GM23248 (cell line): ENCODE data around the gene ALDH1L1.

Source experiments
- EZH2 ChIP-seq: fragments of 200-600 bp; sonication (generic); IDR thresholded peaks from 2 replicates; pipeline ENCODE4 v1.6.1; 2018; ENCODE audit warnings: antibody characterized with exemption, mild to moderate bottlenecking; ENCODE audit not compliant: insufficient read depth, poor library complexity, severe bottlenecking
- EZH2phosphoT487 ChIP-seq: fragments of 200-600 bp; sonication (generic); IDR thresholded peaks from 2 replicates; pipeline ENCODE4 v1.6.1; 2018; ENCODE audit warnings: antibody characterized with exemption, moderate library complexity, mild to moderate bottlenecking, low read depth; ENCODE audit not compliant: insufficient read depth

GRCh38 chr3:126155819-126156218 lies 24.6 kb downstream of the ALDH1L1 start:
- no peak for TF ChIP-seq EZH2
- TF ChIP-seq EZH2phosphoT487 = no peak
